Measurements from ENCODE around the gene SLC25A4.
"Not testable (repeated sequence)": the region's sequence is repeated elsewhere in the genome, so short reads cannot be mapped to it uniquely, and the experiment has no call there.

The SLC25A4 gene

DNA sequence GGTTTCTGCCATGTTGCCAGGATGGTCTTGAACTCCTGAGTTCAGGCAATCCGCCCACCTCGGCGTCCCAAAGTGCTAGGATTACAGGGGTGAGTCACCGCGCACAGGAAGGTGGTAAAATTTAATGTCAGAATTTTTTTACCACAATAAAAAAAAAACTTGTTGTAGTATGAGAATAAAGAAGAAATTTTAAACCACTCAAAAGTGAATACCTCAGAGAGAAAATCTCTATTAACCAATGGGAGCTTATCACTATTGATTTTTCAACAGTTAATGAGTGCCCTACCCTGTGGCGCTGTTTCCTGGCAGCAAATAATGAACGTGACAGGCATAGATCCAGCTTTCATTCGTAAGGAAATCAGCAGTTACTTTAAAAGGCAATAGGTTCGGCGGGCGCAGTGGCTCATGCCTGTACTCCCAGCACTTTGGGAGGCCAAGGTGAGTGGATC lies 32.7 kb upstream of the SLC25A4 start:
- TF ChIP-seq POLR2A (IDR thresholded peaks at IDR 0.05; ENCODE audit: low read length) (no peak), GATA1 (IDR thresholded peaks at IDR 0.05; ENCODE audit: low read depth, low read length) (no peak)
- DNase-seq = no peak

DNA sequence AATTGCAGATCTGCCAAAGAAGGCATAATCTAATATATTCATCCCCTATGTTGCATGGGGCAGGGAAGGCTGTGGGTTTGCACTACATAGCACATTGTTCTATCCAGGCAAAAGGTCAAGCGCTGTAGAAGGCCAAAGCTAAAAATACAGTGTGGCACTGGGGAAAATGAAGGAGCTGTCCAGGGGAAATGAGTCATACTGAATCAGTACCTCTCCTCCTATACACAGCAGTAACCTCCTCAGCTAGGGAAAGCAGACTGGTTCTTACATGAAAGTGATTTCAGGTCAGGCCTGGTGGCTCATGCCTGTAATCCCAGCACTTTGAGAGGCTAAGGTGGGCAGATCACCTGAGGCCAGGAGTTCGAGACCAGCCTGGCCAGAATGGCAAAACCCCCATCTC lies 31.0 kb upstream of the SLC25A4 start:
- TF ChIP-seq POLR2A (IDR thresholded peaks at IDR 0.05; ENCODE audit: low read length) = no peak
- TF ChIP-seq GATA1 (IDR thresholded peaks at IDR 0.05; ENCODE audit: low read depth, low read length) = no peak
- no peak for DNase-seq

DNA sequence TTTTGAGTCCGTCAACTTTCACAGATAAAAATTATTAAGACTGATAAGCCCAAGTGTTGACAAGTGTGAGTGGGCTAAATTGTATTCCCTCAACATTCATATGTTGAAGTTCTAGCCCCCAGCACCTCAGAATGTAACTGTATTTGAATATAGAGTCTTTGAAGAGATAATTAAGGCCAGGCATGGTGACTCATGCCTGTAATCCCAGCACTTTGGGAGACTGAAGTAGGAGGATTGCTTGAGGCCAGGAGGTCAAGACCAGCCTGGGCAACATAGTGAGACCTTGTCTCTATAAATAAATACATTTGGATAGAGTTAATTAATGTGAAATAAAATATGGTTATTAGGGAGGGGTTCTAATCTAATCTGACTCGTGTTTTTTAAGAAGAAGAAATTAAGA lies 29.7 kb upstream of the SLC25A4 start:
- no peak for TF ChIP-seq GATA1 (IDR thresholded peaks at IDR 0.05; ENCODE audit: low read depth, low read length)
- TF ChIP-seq POLR2A (IDR thresholded peaks at IDR 0.05; ENCODE audit: low read length) = no peak
- DNase-seq = no peak

DNA sequence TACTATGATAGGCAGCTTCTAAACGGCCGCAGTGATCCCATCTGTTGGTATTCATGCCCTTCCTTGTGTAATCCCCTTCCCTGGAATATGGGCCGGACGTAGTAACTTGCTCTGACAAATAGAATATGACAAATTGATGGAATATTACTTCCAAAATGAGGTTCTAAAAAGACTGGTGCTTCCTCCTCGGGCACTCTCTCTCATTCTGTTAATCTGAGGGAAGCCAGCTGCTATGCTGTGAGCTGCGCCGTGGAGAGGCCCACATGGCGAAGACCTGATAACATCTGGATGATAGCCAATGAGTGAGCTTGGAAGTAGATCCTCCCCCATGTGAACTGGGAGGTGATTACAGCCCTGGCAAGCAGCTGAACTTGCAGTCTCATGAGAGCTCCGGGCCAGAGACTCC lies 27.2 kb upstream of the SLC25A4 start:
- peak; percentile 94 to 97 for DNase-seq
- TF ChIP-seq GATA1 (IDR thresholded peaks at IDR 0.05; ENCODE audit: low read depth, low read length) (peak; percentile 74), POLR2A (IDR thresholded peaks at IDR 0.05; ENCODE audit: low read length) (no peak)

DNA sequence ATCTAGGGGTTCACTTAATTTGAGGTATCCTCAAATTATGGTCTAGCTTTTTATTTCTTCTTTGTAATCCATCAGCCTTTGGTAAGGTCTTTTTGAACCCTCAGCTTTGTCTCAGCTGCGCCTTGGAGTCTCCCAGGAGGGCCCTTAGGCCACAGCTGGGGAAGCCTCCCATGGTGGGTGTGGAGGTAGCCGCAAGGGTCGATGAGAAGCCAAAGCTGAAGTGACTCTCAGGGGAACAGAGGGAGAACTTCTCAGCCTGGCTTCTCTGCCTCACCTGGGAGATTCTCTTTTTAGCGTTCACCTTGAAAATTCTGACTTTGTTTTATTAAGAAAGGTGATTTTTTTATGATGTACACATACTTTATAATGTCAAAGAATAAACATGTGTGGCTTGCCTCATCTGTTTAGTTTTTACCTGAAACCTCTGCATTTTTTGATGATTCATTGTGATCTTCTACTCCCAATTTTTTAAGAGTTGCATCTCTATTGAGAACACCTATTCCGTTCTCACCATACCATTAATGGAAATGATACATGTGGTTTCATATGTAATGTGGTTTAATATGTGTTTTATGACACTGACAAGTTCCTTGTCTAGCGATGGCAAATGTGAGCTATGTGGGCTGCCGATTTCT lies 25.6 kb upstream of the SLC25A4 start:
- TF ChIP-seq POLR2A (IDR thresholded peaks at IDR 0.05; ENCODE audit: low read length) (no peak), GATA1 (IDR thresholded peaks at IDR 0.05; ENCODE audit: low read depth, low read length) (no peak)
- no peak for DNase-seq

DNA sequence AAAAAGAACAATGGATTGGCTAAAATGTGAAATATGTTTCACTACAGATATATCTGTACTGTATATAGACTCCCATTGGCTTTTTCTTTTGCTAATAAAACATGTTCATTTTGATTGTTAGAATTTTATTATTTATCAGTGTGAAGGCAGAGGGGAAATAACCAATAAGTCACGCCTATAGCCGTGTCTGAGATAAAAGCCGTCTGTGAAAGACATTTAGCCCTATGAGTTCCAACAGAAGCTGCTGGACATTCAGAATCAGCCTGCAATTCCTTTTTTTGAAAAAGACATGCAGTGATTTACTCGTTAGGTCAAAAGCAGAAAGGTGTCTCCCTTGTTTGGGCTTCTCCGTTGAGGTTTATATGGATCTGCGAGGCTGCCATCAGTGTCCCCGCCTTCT lies 24.2 kb upstream of the SLC25A4 start:
- TF ChIP-seq GATA1 (IDR thresholded peaks at IDR 0.05; ENCODE audit: low read depth, low read length) = no peak
- no peak for TF ChIP-seq POLR2A (IDR thresholded peaks at IDR 0.05; ENCODE audit: low read length)

DNA sequence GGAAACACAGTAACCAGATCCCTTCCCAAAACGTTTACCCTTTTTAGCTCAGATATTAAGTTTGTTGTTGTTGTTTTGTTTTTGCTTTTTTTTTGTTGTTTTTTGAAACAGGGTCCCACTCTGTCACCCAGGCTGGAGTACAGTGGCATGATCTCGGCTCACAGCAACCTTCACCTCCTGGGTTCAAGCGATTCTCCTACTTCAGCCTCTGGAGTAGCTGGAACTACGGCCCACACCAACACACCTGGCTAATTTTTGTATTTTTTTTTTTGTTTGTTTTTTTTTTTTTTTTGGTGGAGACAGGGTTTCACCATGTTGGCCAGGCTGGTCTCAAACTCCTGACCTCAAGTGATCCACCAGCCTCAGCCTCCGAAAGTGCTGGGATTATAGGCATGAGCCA lies 23.6 kb upstream of the SLC25A4 start:
- DNase-seq = not testable (repeated sequence)

More for the DNA sequence above, 24.2 kb upstream of the SLC25A4 start:
- DNase-seq = no peak

DNA sequence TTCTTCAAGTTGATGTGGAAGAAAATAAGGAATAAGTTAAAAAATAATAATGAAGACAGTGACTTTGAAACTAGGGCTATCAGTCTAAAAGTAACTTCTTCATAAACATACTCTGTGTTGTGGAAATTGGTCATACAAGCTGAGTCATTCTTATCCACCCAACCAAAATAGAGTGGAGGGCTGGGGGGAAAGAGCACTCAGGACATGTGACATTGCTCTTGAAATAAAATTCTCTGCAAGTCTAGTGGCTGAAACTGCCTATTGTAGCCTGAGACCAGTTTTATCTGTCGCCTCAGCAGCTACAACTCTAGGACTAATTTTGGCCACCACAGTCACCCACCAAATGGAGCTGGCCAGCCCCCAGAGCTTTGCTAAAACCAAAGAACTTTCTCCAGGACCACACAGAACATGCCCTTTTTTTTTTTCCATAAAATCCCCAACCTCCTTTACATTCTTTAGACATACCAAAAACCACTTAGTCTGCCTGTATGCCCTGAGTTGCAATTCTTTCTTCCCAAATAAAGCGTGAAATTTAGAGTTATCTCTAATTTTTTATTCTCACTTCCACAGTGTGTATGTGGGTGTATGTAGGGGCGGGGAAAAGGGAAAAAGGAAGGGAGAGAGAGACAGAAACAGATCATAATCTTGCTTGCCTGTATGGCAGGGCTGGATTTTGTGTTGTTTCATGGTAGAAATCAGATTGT lies 23.0 kb upstream of the SLC25A4 start:
- TF ChIP-seq GATA1 (IDR thresholded peaks at IDR 0.05; ENCODE audit: low read depth, low read length) = no peak
- TF ChIP-seq POLR2A (IDR thresholded peaks at IDR 0.05; ENCODE audit: low read length) = no peak
- peak in 1 of 2 experiments; percentile 9 for DNase-seq

DNA sequence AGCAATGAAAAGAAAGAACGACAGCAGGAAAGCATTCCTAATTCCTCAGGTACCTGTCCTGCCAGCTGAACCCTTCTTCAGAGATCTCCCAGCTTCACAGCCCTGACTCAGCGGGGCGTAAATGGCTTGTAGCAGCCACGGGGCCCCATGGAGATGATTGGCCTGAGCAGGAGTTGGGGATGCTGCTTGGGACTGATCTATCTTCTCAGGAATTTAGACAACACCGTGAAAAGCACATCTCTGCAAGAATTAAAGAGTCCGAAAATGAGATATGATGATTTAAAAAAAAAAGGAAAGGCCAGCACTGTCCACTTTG lies 22.5 kb upstream of the SLC25A4 start:
- TF ChIP-seq GATA1 (IDR thresholded peaks at IDR 0.05; ENCODE audit: low read depth, low read length) (no peak), POLR2A (IDR thresholded peaks at IDR 0.05; ENCODE audit: low read length) (no peak)
- DNase-seq = no peak

DNA sequence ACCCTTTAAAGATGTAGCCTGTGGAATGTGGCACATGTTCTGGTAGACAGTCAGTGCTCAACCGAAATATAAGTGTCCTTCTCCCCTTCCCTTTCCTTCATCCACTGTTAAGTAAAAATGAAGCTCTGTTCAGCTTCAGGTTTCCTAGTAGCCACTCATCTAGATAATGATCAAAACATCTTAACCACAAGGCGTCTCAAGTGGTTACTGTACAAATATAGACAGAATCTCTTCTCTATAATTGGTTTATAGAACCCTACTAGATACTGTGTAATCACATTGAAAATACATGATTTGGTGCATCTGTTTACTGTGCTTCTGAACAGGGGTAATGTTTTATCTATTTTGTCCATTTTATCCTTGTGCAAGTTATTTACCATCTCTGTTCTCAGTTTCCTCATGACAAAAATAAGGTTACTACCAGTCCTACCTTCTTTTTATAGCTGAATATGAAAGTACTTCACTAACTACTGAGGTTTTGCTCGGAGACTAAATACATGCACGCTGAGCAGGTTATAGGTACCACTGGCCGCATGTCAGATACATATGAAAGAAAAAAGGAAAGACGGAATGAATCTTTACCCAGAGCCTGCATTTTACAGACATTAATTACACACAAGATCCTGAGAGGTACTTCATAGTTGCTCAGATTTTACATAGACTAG lies 20.3 kb upstream of the SLC25A4 start:
- TF ChIP-seq POLR2A (IDR thresholded peaks at IDR 0.05; ENCODE audit: low read length) = no peak
- no peak for TF ChIP-seq GATA1 (IDR thresholded peaks at IDR 0.05; ENCODE audit: low read depth, low read length)
- DNase-seq = no peak

DNA sequence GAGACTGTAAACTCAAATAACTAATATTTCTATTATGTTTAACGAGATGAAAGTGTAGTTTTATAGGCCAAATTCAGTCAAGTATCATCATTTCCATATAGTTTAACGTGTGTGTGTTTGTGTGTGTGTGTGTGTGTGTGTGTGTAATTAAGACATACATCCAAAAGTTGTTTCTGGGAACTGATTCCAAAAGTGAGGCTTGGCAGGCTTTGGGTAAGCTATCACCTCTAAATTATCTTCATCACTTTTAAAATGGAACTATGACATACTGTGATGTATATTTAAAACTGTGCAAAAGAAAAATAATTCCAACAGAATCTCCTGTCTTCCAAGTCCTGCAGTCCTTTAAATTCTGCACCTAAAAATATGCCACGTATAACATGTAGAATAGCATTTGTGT lies 19.1 kb upstream of the SLC25A4 start:
- no peak for TF ChIP-seq GATA1 (IDR thresholded peaks at IDR 0.05; ENCODE audit: low read depth, low read length)
- TF ChIP-seq POLR2A (IDR thresholded peaks at IDR 0.05; ENCODE audit: low read length) = no peak
- no peak for DNase-seq

DNA sequence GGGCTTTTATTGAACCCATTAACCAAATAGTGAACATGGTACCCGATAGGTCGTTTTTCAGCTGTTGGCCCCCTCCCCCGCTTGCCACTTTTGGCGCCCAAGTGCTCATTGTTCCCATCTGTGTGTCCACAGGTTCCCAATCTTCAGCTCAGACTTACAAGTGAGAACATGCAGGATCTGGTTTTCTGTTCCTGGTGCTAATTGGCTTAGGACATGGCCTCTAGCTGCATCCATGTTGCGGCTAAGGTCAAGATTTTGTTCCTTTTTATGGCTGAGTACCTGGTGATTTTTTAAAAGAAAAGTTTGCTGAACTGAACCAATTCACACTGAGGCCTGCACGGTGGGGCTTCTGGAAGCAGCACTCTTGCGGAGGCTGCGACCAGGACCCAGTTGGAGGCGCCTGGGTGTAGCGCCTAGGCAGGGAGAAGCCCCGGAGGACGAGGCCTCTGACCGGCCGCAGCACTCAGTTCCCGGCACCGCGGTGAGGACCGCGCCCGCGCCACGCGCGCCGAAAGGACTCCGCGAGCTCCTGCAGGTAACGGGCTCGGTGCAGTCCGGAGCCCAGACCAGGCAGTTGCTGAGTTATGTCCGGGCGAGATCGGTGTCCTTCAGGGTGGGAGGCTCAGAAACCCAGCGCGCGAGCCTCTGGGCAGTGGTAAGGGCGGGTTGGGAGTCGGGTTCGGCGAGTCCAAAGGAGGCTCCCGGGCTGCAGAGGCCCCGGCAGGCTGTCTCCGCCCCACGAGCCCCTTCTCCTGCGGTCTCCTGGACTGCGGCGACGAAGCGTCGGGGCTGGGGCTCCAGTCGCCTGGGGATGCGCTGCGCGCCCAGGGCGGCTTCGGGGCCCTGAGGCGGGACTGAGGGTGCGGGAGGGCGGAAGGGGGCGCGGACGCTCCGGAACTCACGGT lies 15.8 kb upstream of the SLC25A4 start:
- DNase-seq = peak; percentile 30 to 32
- no peak for TF ChIP-seq GATA1 (IDR thresholded peaks at IDR 0.05; ENCODE audit: low read depth, low read length)

DNA sequence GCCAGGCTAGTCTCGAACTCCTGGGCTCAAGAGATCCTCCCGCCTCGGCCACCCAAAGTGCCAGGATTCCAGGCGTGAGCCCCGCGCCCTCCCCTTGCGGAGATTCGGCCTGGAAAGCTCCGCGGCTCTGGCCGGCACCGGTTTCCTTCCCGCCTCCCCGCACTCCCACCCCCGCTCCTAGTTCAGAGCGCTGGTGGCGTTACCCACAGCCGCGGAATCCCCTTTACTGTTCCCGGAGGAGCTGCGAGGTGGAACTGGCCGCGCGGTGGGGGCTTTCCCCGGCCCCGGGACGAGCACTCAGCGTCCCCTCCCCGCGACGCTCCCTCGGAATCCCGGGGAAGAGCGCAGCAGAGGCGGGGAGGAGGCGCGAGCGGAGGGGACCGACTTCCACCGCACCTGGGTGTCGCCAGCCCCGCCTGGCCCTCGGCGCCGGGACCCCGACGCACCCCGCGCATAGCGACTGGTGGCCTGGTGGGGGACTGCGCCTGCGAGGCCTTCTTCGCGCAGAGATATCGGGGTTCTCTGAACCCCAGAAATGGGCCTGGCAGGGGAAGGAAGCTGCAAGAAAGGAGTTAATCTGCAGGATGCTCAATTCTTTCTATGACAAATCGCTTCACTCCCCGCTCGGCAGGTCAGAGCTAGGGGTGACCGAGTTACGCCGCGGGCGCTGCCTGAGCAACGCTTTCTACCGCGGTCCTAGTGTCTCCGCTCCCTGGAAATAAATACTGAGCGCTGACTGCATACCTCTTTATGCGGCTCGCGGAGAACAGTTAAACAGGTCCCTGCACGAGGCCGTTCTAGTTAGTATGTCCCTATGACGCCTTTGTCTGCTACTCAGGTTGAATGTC lies 14.6 kb upstream of the SLC25A4 start:
- DNase-seq = peak; percentile 30 to 33
- TF ChIP-seq GATA1 (IDR thresholded peaks at IDR 0.05; ENCODE audit: low read depth, low read length) = no peak
- TF ChIP-seq POLR2A (IDR thresholded peaks at IDR 0.05; ENCODE audit: low read length) = no peak
